OCI-LY3 (cell line): Measurements from ENCODE around the gene CTXND2.

Experiments used
- CTCF ChIP-seq: fragments of 200-600, 300-600 bp; sonication (generic); IDR thresholded peaks from 2 replicates; pipeline ENCODE4 v1.5.1; 2014; ENCODE audit warnings: antibody characterized with exemption, low read length, low read depth
- EZH2phosphoT487 ChIP-seq: fragments of 200-600 bp; shearing (Covaris generic); IDR thresholded peaks from 2 replicates; pipeline ENCODE4 v1.6.1; 2018; ENCODE audit warnings: antibody characterized with exemption, mixed run types, low read depth

- TF ChIP-seq CTCF (no peak), EZH2phosphoT487 (no peak)
Measured at GRCh38 chr1:150881331-150882070, 5.4 kb upstream of the CTXND2 start.
